Measurements from ENCODE around the gene GMPPA.

GMPPA gene

DNA sequence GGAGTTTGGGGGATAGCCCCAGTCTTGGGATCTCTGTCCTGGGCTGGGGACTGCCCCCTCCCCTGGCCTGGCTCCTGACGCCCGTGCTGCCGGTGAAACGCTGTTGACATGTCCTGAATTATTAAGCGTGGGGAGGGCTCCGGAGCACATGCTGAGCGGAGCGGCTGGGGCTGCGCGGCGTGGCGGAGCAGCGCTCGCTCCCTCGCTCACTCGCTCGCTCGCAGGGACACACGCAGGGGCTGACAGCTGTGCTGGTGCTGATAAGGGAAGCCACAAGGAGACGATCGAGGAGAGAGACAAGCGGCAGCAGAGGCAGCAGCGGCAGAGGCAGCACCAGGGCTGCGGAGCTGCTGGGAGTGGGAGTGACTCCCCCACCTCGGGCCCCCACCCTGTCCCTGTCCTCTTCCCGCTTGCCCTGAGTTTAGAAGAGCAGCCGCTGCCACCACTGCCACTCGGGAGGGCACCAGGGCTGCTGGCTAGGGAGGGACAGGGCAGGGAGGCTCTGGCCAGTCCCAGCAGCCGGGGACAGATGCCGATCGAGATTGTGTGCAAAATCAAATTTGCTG is 15.6 kb downstream of the GMPPA start, which contains the start of gene ASIC4:
ASIC4 (plus strand) TSS at position 287 of the 566 bp plus-strand sequence; CDS start at position 530, 243 bp downstream.
- Mint-ChIP-seq H3K27ac (no peak within 1 kb of the TSS), H3K27me3 (peaks cover 76% of the 10 kb centered on the region), H3K4me3 (no peak within 1 kb of the TSS), H3K36me3 (ENCODE audit: low read depth) (no peaks in the 10 kb centered on the region), H3K4me1 (ENCODE audit: low read depth) (peaks cover 13% of the 10 kb centered on the region), H3K9me3 (no peaks in the 10 kb centered on the region)

DNA sequence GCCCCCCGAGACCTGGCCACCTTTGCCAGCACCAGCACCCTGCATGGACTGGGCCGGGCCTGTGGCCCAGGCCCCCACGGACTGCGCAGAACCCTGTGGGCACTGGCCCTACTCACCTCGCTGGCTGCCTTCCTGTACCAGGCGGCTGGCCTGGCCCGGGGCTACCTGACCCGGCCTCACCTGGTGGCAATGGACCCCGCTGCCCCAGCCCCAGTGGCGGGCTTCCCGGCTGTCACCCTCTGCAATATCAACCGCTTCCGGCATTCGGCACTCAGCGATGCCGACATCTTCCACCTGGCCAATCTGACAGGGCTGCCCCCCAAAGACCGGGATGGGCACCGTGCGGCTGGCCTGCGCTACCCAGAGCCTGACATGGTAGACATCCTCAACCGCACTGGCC is 16.1 kb downstream of the GMPPA start:
- Mint-ChIP-seq H3K4me3 (no peak overlapping the region), H3K27me3 (peaks cover 75% of the 10 kb centered on the region), H3K4me1 (ENCODE audit: low read depth) (peaks cover 9% of the 10 kb centered on the region), H3K27ac (no peak overlapping the region), H3K36me3 (ENCODE audit: low read depth) (no peaks in the 10 kb centered on the region), H3K9me3 (no peaks in the 10 kb centered on the region)

DNA sequence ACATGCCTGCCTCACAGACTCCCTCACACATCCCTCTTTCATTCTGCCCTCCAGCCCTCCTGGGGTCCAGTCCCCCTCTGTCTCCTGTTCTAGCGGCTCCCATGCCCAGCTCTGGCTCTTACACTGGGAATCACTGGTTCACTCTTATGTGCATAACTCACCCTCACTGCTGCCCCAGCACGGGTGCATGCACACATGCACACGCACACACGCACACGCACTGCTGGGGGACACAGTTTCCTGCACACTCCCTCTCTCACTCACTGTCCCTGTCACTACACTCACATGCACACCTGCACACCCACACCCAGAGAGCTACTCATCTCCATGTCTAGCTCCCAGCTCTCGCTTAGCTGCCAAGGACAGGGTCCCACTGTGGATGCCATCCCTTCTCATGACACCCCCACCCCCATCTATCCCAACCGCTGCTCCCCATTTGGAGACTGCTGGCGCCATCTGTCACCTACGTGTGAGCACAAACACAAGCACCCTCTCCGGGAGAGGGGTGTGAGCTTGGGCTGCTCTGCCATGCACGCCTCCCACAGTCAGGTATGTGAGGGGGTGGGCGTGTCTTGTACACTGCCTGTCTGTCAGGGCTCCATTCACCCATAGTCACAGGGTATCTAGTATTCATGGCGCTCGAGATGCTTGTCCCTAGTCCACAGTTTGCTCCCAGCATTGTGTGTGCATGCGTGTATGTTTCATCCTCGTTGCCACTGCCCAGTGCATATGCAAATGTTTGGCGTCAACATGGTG is 17.4 kb downstream of the GMPPA start:
- Mint-ChIP-seq H3K27ac (no peak overlapping the region), H3K36me3 (ENCODE audit: low read depth) (no peaks in the 10 kb centered on the region), H3K9me3 (no peaks in the 10 kb centered on the region), H3K4me1 (ENCODE audit: low read depth) (peaks cover 5% of the 10 kb centered on the region), H3K27me3 (peaks cover 72% of the 10 kb centered on the region), H3K4me3 (no peak overlapping the region)

DNA sequence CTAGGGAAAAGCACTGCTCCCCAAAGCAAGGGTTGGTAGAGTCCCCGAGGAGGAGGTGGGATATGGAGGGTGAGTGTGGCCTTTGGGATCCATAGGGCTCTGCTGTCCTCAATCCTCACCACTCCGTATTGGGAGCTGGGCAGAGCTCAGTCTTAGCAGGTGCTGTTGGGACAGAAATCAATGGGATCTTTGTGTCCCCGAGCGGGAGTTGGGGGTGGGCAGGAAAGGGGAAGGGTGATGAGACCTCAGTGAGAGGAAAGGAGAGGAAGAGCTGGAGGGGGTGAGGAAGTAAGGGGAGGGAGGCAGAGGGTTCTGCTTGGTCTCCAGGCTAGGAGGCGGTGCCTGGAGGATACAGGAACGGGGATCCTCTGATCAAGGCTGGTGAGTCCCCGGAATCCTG is 18.2 kb downstream of the GMPPA start:
- no peaks in the 10 kb centered on the region for H3K36me3 Mint-ChIP-seq (ENCODE audit: low read depth)
- no peak overlapping the region for H3K27ac Mint-ChIP-seq
- H3K9me3 Mint-ChIP-seq: no peaks in the 10 kb centered on the region
- peaks cover 12% of the 10 kb centered on the region for H3K4me1 Mint-ChIP-seq (ENCODE audit: low read depth)
- H3K27me3 Mint-ChIP-seq: peaks cover 76% of the 10 kb centered on the region
- no peak overlapping the region for H3K4me3 Mint-ChIP-seq

DNA sequence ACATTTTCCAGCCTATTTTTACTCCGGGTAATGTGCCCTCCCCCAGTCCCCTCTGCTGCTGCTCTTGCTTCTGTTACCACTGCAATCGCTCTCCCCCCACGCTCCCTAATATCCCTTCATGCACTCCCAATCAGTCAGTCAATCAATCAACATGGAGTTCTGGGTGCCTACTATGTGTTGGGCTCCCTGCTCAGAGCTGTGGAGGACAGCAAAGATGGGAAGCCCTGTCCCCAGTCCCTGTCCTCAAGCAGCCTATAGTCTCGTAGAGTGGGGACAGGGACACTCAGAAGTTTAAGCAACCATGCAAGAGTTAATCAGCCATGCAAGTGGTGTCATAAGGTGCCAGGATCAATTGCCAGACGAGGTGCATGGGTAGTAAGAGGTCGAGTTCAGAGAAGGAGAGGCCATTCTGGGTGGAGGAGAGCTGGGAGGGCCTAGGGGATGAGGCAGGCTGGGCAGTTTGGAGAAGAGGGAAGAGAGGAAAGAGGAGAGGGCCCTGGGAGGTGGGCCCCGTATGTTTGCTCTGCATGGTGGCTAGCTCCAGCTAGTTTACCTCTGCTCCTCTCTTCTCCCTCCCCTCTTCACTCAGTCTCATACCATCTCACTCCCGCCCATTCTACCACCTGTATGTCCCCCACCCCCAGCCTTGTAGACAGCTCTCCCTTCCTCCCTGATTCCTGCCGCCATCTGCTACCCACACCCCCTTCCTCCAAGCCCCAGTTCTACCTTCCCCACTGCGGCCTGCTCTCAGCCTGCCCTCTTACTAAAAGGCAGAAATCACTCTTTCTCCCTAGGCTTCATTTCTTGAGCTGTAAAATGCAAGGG is 19.5 kb downstream of the GMPPA start:
- Mint-ChIP-seq H3K27ac (no peak overlapping the region), H3K4me1 (ENCODE audit: low read depth) (peaks cover 17% of the 10 kb centered on the region), H3K27me3 (peaks cover 74% of the 10 kb centered on the region), H3K4me3 (no peak overlapping the region), H3K9me3 (no peaks in the 10 kb centered on the region), H3K36me3 (ENCODE audit: low read depth) (no peaks in the 10 kb centered on the region)

DNA sequence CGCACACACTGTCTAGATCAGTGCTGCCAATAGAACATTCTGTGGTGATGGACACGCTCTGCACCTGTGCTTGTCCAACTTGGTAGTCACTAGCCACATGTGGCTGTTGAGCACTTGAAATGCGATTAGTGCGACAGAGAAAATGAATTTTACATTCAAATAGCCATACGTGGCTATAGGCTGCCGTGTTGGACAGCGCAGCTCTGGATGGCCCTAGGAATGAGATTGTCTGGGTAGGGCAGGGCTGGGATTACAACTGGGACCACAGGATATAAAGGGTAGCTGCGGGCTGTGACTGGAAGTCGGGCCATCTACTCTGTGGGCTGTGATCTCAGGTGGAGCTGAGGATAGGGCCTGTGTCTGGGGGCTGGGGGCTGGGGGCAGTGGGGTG is 20.8 kb downstream of the GMPPA start:
- H3K36me3 Mint-ChIP-seq (ENCODE audit: low read depth): no peaks in the 10 kb centered on the region
- no peak overlapping the region for H3K27ac Mint-ChIP-seq
- peaks cover 75% of the 10 kb centered on the region for H3K27me3 Mint-ChIP-seq
- no peak overlapping the region for H3K4me3 Mint-ChIP-seq
- peaks cover 17% of the 10 kb centered on the region for H3K4me1 Mint-ChIP-seq (ENCODE audit: low read depth)
- no peaks in the 10 kb centered on the region for H3K9me3 Mint-ChIP-seq

DNA sequence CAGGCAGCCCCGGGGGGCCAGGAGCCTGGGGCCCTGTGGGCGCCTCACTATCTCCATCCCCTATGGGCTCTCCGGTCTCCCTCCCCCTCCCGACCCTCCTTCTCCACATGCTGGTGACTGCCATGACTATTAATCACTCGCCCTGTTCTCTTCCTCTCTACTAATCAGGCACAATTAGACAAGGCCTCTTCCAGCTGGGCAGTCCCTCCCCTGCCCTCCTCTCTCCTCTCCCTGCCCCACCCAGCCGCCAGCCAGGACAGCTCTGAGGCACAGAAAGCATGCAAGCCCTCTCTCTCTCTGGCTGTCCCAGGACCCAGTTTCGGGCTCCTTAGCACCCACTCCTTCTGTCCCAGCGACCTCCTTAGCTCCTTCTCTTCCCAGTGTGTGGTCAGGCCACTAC is 21.4 kb downstream of the GMPPA start:
- peaks cover 79% of the 10 kb centered on the region for H3K27me3 Mint-ChIP-seq
- no peaks in the 10 kb centered on the region for H3K9me3 Mint-ChIP-seq
- H3K27ac Mint-ChIP-seq: no peak overlapping the region
- H3K4me1 Mint-ChIP-seq (ENCODE audit: low read depth): peaks cover 17% of the 10 kb centered on the region
- no peak overlapping the region for H3K4me3 Mint-ChIP-seq
- no peaks in the 10 kb centered on the region for H3K36me3 Mint-ChIP-seq (ENCODE audit: low read depth)

DNA sequence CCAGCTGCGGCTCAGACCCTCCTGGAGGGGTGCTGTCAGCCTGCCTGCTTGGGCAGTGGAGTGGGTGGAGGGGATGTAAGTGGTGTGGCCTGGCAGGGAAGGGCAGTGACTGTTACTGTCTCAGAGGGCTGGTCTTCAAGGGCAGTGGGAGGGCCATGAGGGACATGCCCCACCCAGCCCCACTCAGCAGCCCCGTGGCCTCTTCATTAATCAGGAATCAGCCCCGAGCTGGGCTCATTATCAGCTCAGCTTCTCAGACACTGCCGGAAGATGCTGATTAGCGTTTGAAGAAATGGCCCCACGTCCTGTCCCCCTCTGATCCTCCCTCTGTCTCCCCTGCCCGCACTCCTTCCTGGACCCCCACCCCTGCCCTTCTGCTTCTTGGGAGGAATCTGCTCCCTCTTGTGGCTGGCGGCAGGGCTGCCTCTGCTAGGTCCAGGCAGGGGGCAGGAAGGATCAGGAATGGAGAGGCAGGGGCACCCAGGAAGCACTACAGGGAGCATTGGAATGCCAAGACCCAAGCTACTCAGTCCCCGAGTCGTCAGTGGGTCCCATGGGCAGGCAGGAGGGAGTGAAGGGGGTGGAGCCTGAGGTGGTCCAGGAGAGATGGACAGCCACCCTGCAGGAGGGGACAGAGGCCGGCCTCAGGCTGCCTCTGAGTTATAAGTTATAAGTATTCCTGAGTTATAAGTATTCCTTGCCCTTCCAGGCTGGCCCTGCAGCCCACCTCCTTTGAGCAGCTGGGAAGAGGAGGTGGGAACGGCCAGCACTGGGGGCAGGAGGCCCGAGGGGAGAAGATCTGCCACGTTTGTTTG is 22.6 kb downstream of the GMPPA start:
- Mint-ChIP-seq H3K27ac (no peak overlapping the region), H3K4me3 (no peak overlapping the region), H3K27me3 (peaks cover 79% of the 10 kb centered on the region), H3K4me1 (ENCODE audit: low read depth) (peaks cover 17% of the 10 kb centered on the region), H3K36me3 (ENCODE audit: low read depth) (no peaks in the 10 kb centered on the region), H3K9me3 (no peaks in the 10 kb centered on the region)

DNA sequence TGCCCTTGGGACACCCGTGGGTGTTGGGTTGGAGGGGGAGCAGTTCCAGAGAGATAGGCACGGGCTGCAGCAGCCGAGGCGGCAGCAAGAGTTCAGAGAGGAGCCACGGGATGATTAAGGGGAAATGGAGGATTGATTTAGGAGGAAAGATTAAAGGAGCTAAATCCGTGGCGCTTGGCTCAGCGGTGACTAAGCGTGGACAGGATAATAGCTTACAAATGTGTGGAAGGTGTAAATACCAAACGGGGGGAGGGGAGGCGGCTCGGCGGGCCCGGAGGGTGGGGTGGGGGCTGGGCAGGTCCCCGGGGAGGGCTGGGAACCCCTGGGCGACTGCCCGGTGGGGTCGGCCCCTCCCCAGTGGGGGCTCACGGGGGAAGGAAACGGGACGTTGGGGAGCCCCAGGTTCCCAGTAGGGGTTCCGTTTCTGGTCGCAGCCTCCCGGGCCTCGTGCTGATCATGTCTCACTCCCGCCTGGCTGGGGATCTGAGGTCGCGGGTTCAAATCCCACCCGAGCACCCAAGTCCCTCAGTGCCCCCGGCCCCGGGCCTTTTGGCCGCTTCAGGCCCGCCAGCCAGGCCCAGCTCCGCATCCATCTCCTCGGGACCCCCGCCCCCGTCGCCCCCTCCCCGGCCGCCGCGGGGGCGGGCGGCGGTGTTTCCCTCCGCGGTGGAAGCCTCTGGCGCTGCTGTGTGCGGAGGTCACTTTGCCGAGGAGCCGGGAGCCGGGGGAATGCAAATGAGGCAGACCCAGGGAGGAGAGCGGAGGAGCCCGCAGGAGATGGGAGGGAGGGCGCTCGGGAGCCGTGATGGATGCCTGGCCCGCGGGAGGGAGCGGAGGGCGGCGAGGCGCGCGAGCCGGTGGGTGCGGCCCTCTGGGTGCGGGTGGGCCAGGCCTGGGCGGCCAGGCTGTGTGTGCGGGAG is 23.7 kb downstream of the GMPPA start:
- H3K4me1 Mint-ChIP-seq (ENCODE audit: low read depth): peaks cover 17% of the 10 kb centered on the region
- no peaks in the 10 kb centered on the region for H3K9me3 Mint-ChIP-seq
- no peak overlapping the region for H3K27ac Mint-ChIP-seq
- H3K4me3 Mint-ChIP-seq: no peak overlapping the region
- H3K36me3 Mint-ChIP-seq (ENCODE audit: low read depth): no peaks in the 10 kb centered on the region
- peaks cover 72% of the 10 kb centered on the region for H3K27me3 Mint-ChIP-seq

DNA sequence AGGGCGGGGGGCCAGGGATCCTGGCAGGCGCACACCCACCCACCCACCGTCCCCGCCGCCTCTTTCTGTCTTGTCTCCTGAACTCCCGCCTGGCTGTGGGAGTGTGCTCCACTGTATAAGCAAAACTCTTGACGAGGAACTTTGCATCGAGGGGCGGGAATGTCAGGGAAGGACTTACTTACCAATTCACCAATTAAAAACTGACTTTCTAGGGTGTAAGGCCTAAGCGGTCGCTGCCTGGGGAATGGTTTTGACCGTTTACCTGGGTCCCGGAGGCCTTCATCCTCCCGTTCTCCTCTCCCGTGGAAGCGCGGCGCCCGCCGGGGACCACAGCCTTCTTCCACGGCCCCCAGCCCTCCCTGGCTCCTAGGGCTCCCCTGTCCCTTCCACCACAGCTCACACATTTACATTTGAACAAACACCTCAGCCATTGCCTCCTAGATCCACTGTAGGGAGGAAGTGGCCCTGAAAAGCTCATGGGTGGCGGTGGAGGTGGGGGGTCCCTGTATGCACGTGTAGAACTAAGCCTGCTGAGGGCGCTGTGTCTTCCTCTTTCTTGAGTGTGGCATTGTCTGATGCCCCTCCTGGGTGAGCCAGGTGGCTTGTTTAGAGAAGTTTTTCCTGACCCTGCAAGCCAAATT is 24.5 kb downstream of the GMPPA start:
- Mint-ChIP-seq H3K4me1 (ENCODE audit: low read depth) (peaks cover 17% of the 10 kb centered on the region), H3K36me3 (ENCODE audit: low read depth) (no peaks in the 10 kb centered on the region), H3K9me3 (no peaks in the 10 kb centered on the region), H3K27ac (no peak overlapping the region), H3K27me3 (peaks cover 69% of the 10 kb centered on the region), H3K4me3 (peak overlapping the region; percentile 35)

DNA sequence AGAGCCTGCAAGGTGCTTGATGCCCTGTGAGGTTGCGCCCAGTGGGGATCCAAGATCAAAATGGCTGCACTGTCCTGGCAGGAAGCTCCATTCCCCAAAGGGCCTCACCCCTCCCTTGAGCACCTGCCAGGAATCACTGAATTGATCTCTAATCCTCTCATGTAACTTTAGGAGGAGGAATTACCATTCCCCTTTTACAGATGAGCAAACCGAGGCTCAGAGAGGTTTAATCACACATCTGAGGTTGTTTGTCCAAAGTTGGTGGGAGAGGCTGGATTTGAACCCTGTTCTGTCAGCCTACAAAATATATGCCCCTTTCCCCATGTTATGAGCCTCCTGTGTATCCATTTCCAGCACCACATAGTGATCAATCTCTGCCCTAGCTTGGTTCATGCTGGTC is 26.1 kb downstream of the GMPPA start:
- Mint-ChIP-seq H3K9me3 (no peaks in the 10 kb centered on the region), H3K4me1 (ENCODE audit: low read depth) (peaks cover 17% of the 10 kb centered on the region), H3K4me3 (no peak overlapping the region), H3K27me3 (peaks cover 73% of the 10 kb centered on the region), H3K36me3 (ENCODE audit: low read depth) (no peaks in the 10 kb centered on the region), H3K27ac (no peak overlapping the region)

DNA sequence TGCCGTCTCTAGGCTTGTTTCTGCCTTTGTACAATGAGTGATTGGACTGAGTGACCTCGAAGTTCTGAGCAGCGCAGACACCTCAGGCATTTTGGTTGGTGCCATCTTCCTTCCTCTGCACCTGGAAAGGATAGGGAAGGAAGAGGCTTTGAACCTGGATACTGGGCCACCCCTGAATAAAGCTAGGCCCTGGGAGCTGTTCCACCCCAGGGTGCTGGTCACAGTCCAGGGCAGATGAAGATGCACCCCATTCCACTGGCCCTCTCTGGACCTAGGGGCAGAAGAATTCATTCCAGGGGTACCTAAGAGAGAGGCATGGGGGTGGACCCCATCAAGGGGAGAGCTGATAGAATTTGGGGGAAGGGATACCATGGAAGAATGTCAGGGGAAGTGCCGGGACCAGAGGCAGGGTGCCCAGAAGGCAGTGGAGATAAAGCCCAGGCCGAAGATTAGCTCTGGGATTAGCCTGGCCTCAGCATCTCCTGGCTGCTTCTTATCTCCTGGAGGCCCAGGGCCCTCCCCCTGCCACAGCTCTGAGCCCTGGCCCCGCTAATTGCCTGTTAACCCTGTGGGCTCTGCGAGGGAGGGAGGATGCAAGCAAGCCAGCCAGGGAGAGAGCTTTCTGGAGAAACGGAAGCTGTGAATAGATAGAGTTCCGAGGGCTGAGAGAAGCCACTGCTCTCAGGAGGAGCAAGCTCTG is 27.0 kb downstream of the GMPPA start:
- Mint-ChIP-seq H3K27ac (no peak overlapping the region), H3K27me3 (peaks cover 74% of the 10 kb centered on the region), H3K4me1 (ENCODE audit: low read depth) (peaks cover 17% of the 10 kb centered on the region), H3K9me3 (no peaks in the 10 kb centered on the region), H3K36me3 (ENCODE audit: low read depth) (no peaks in the 10 kb centered on the region), H3K4me3 (no peak overlapping the region)
